ENCODE measurements around the gene PRDX4. TPM values are rescaled to one million over a fixed set of nuclear protein-coding genes. Genes with fewer than 3 reads are reported as not detected.
"Not testable (repeated sequence)": the region's sequence is repeated elsewhere in the genome, so short reads cannot be mapped to it uniquely, and the experiment has no call there.

Gene PRDX4
- total and polyA plus RNA-seq, 2 experiments from 2014 or later: 353 to 402 TPM

DNA sequence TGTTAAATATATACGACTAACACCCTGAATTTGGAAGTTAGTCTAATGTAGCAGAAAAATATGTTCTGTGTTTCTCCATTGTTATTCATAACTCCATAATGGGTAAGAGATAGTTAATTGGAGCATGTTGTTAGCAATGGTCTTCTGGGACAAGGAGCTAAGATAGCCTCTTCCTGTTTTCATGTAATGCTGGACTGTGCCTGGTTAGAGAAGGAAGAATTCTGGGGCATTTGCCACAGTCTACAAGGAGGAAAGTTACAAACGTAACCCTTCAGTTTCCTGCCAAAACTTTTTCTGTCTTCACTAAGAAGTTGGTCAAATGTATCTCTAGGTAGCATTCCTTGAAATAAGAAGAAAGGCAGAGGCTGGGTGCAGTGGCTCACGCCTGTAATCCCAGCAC lies 5.8 kb downstream of the PRDX4 start:
- no peaks in the 10 kb centered on the region for H3K9me3 ChIP-seq (ENCODE audit: low read depth)
- TF ChIP-seq CTCF (IDR thresholded peaks at IDR 0.05; ENCODE audit: low read depth, low read length): no peak
- peaks cover 48% of the 10 kb centered on the region for H3K36me3 ChIP-seq
- H3K27me3 ChIP-seq: no peaks in the 10 kb centered on the region
- DNase-seq (ENCODE audit: low read depth in 1 of 2, low spot score in 1 of 2): peak in 1 of 2 donors; percentile 51
- H3K4me3 ChIP-seq: no peak overlapping the region
- no peak overlapping the region for H3K27ac ChIP-seq
- H3K4me1 ChIP-seq (ENCODE audit: low read depth): peaks cover 8% of the 10 kb centered on the region

DNA sequence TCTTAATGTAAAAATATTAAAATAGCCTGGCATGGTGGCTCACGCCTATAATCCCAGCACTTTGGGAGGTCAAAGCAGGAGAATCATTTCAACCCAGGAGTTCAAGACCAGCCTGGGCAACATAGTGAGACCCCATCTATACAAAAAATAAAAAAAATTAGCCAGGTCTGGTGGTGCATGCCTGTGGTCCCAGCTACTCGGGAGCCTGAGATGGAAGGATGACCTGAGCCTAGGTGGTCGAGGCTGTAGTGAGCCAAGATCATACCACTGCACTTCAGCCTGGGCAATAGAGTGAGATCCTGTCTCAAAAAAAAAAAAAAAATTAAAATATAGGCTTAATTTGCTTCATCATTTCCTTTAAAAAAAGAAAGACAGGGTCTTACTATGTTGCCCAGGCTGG lies 9.2 kb downstream of the PRDX4 start:
- not testable (repeated sequence) for DNase-seq (ENCODE audit: low read depth in 1 of 2, low spot score in 1 of 2); H3K27ac ChIP-seq; H3K27me3 ChIP-seq; H3K4me1 ChIP-seq (ENCODE audit: low read depth); H3K9me3 ChIP-seq (ENCODE audit: low read depth); H3K4me3 ChIP-seq
- H3K36me3 ChIP-seq: peaks cover 54% of the 10 kb centered on the region

DNA sequence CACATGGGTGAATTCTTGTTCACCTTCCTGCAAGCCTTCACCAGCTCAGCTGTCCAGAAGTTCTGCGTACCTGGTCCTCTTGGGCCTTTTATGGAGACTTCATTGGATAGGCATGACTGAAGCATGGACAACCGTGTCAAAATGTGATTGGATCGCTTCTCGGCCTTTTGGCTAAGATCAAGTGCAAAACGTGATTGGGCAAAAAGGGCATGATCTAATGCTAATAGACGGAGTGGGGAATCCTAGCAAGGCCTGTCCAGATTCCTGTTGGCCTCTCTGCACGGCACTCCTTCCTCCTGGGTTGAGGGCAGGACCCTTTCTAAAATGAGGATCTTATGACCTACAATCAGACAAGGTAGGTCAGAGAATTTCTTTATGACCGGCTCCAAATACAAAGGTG lies 24.9 kb downstream of the PRDX4 start:
- Histone ChIP-seq H3K27me3 (no peaks in the 10 kb centered on the region), H3K4me1 (ENCODE audit: low read depth) (no peaks in the 10 kb centered on the region), H3K27ac (no peak overlapping the region), H3K9me3 (ENCODE audit: low read depth) (no peaks in the 10 kb centered on the region), H3K4me3 (no peak overlapping the region), H3K36me3 (no peaks in the 10 kb centered on the region)
- no peak for DNase-seq (ENCODE audit: low read depth in 1 of 2, low spot score in 1 of 2)
- TF ChIP-seq CTCF (IDR thresholded peaks at IDR 0.05; ENCODE audit: low read depth, low read length): no peak

DNA sequence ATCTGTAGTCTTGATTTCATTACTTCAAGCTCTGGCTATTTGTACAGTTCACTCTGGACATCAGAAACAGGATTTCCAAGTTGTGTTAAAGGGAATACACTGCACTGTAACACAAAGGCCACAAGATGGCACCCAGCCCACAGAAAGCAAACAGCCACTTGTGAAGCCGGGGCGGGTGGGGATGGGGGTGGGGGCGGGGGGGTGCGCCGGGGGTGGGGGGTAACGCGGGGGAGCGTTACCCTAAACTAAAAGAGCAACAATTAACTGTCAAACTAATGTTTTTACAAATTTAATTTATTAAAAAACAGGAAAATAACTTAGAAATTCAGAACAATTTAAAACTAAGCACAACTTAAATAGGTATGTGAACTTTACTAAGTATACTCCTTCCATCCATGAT lies 27.3 kb downstream of the PRDX4 start:
- H3K27ac ChIP-seq: no peak overlapping the region
- DNase-seq (ENCODE audit: low read depth in 1 of 2, low spot score in 1 of 2): peak; percentile 66 to 73
- H3K4me1 ChIP-seq (ENCODE audit: low read depth): no peaks in the 10 kb centered on the region
- no peaks in the 10 kb centered on the region for H3K9me3 ChIP-seq (ENCODE audit: low read depth)
- H3K27me3 ChIP-seq: no peaks in the 10 kb centered on the region
- H3K4me3 ChIP-seq: peak overlapping the region; percentile 37
- H3K36me3 ChIP-seq: no peaks in the 10 kb centered on the region
- peak; percentile 36 for TF ChIP-seq CTCF (IDR thresholded peaks at IDR 0.05; ENCODE audit: low read depth, low read length)

GRCh38 chrX:23699636-23700194 lies 32.4 kb downstream of the PRDX4 start:
- H3K27ac ChIP-seq: peak overlapping the region; percentile 49
- H3K27me3 ChIP-seq: no peaks in the 10 kb centered on the region
- no peak for TF ChIP-seq CTCF (IDR thresholded peaks at IDR 0.05; ENCODE audit: low read depth, low read length)
- no peak overlapping the region for H3K4me3 ChIP-seq
- no peaks in the 10 kb centered on the region for H3K4me1 ChIP-seq (ENCODE audit: low read depth)
- no peaks in the 10 kb centered on the region for H3K36me3 ChIP-seq
- no peaks in the 10 kb centered on the region for H3K9me3 ChIP-seq (ENCODE audit: low read depth)
- DNase-seq (ENCODE audit: low read depth in 1 of 2, low spot score in 1 of 2): peak; percentile 15 to 62

GRCh38 chrX:23704673-23705206 lies 37.4 kb downstream of the PRDX4 start:
- Histone ChIP-seq H3K27ac (no peak overlapping the region), H3K27me3 (no peaks in the 10 kb centered on the region), H3K9me3 (ENCODE audit: low read depth) (no peaks in the 10 kb centered on the region), H3K4me1 (ENCODE audit: low read depth) (no peaks in the 10 kb centered on the region), H3K36me3 (peaks cover 5% of the 10 kb centered on the region), H3K4me3 (no peak overlapping the region)
- no peak for TF ChIP-seq CTCF (IDR thresholded peaks at IDR 0.05; ENCODE audit: low read depth, low read length)
- DNase-seq (ENCODE audit: low read depth in 1 of 2, low spot score in 1 of 2): no peak
